Liver (tissue), 3 donors: ENCODE data around the gene NRG4.

Source experiments
- ATF3 ChIP-seq: IDR thresholded peaks from 2 replicates; pipeline ENCODE4 v1.6.1; 2016; ENCODE audit warnings: antibody characterized with exemption
- CTCF ChIP-seq: fragments of 150-350 bp; IDR thresholded peaks from 2 replicates; pipeline ENCODE4 v1.5.1; 2017; ENCODE audit warnings: improper control_type of control experiment, low read depth, low read length; ENCODE audit not compliant: missing input control
- EGR1 ChIP-seq, 2 donors: IDR thresholded peaks; 2 replicates each; pipeline ENCODE4 v1.6.1; 2016 to 2018; ENCODE audit warnings: antibody characterized with exemption in 2 of 2, low read depth in 2 of 2
- FOXA1 ChIP-seq: IDR thresholded peaks from 2 replicates; pipeline ENCODE4 v1.6.1; 2016; ENCODE audit warnings: antibody characterized with exemption
- FOXA2 ChIP-seq: IDR thresholded peaks from 2 replicates; pipeline ENCODE4 v1.6.1; 2016; ENCODE audit warnings: antibody characterized with exemption
- GABPA ChIP-seq, 2 donors: IDR thresholded peaks in 1 of 2; conservative IDR thresholded peaks in 1 of 2; 2 replicates each; pipeline ENCODE4 v1.6.1; 2016; ENCODE audit warnings: antibody characterized with exemption in 2 of 2, mild to moderate bottlenecking in 1 of 2, moderate library complexity in 1 of 2
- JUND ChIP-seq, 2 donors: IDR thresholded peaks; 2 replicates each; pipeline ENCODE4 v1.6.1; 2016; ENCODE audit warnings: antibody characterized with exemption in 2 of 2
- MAX ChIP-seq: IDR thresholded peaks from 2 replicates; pipeline ENCODE4 v1.6.1; 2016; ENCODE audit warnings: antibody characterized with exemption
- RAD21 ChIP-seq, 2 donors: IDR thresholded peaks; 2 replicates each; pipeline ENCODE4 v1.6.1; 2016; ENCODE audit warnings: antibody characterized with exemption in 2 of 2, mild to moderate bottlenecking in 2 of 2
- REST ChIP-seq: IDR thresholded peaks from 2 replicates; pipeline ENCODE4 v1.6.1; 2016; ENCODE audit warnings: antibody characterized with exemption, mild to moderate bottlenecking
- SP1 ChIP-seq: IDR thresholded peaks from 2 replicates; pipeline ENCODE4 v1.6.1; 2018; ENCODE audit warnings: antibody characterized with exemption, mild to moderate bottlenecking
- TAF1 ChIP-seq: conservative IDR thresholded peaks from 2 replicates; pipeline ENCODE4 v1.6.1; 2016; ENCODE audit warnings: antibody characterized with exemption, mild to moderate bottlenecking
- YY1 ChIP-seq: IDR thresholded peaks from 2 replicates; pipeline ENCODE4 v1.6.1; 2016; ENCODE audit warnings: antibody characterized with exemption, mild to moderate bottlenecking
- ZBTB33 ChIP-seq: IDR thresholded peaks from 2 replicates; pipeline ENCODE4 v1.6.1; 2016; ENCODE audit warnings: antibody characterized with exemption
- donor health status: healthy.
- donor health status: healthy.

- TF ChIP-seq CTCF (no peak), EGR1 (IDR thresholded peaks at IDR 0.05; ENCODE audit: low read depth in 2 of 2) (no peak), RAD21 (IDR thresholded peaks at IDR 0.05) (no peak), ATF3 (no peak), ZBTB33 (no peak), JUND (IDR thresholded peaks at IDR 0.05) (no peak), TAF1 (no peak), SP1 (no peak), REST (no peak), GABPA (IDR thresholded peaks at IDR 0.05 in 1 of 2, conservative IDR thresholded peaks at IDR 0.05 in 1 of 2) (no peak), YY1 (no peak), MAX (no peak), FOXA2 (no peak), FOXA1 (no peak)
These were observed 111.6 kb downstream of the NRG4 start for GRCh38 chr15:75900577-75900976.
